GM18870 (cell line): ENCODE results near the gene DMRT3.

Experiments
- ATAC-seq: cut with Tn5 transposase; IDR thresholded peaks from one replicate; pipeline ENCODE4 v1.9.1; 2021; ENCODE audit warnings: moderate library complexity; ENCODE audit not compliant: unreplicated experiment

The DMRT3 gene

GRCh38 chr9:970151-970996 is 6.1 kb upstream of the DMRT3 start:
- no peak for ATAC-seq

- ATAC-seq = no peak
Observed at GRCh38 chr9:971901-972500, 4.5 kb upstream of the DMRT3 start.

- ATAC-seq = no peak
Observed at GRCh38 chr9:972501-973294, 3.8 kb upstream of the DMRT3 start.

GRCh38 chr9:973295-973834 is 3.1 kb upstream of the DMRT3 start:
- ATAC-seq = no peak

GRCh38 chr9:974031-974995 is 2.1 kb upstream of the DMRT3 start:
- ATAC-seq = no peak

- ATAC-seq = no peak
Observed at GRCh38 chr9:974996-975739, 1.3 kb upstream of the DMRT3 start.

- no peak for ATAC-seq
Observed at GRCh38 chr9:975740-976257, 656 bp upstream of the DMRT3 start.

GRCh38 chr9:976943-977837 is 735 bp downstream of the DMRT3 start:
- no peak for ATAC-seq

GRCh38 chr9:977838-978830 is 1.7 kb downstream of the DMRT3 start:
- ATAC-seq = no peak

GRCh38 chr9:979983-980382 is 3.5 kb downstream of the DMRT3 start:
- ATAC-seq = no peak

- no peak for ATAC-seq
Observed at GRCh38 chr9:980640-981039, 4.2 kb downstream of the DMRT3 start.

- ATAC-seq = no peak
Observed at GRCh38 chr9:981491-981898, 5.0 kb downstream of the DMRT3 start.

- ATAC-seq = no peak
Observed at GRCh38 chr9:982394-983230, 6.2 kb downstream of the DMRT3 start.

- peak; percentile 64 for ATAC-seq
Observed at GRCh38 chr9:994005-994404, 17.6 kb downstream of the DMRT3 start.

GRCh38 chr9:995192-995591 is 18.7 kb downstream of the DMRT3 start:
- no peak for ATAC-seq

- no peak for ATAC-seq
Observed at GRCh38 chr9:995781-996180, 19.3 kb downstream of the DMRT3 start.
